NOMO-1 treated with DMSO at 0.1 percent for 48 hours (cell line): ENCODE results near the gene ENG.
"Not testable (repeated sequence)": the region's sequence is repeated elsewhere in the genome, so short reads cannot be mapped to it uniquely, and the experiment has no call there.

Experiments
- DNase-seq: peaks from one replicate; lab custom pipeline; 2025; ENCODE audit not compliant: unreplicated experiment; lab: John Stamatoyannopoulos, UW

ENG gene

GRCh38 chr9:127854184-127854806, at the start of gene ENG:
ENG (minus strand) TSS chr9:127854658; CDS start chr9:127854355, 303 bp downstream.
- DNase-seq: peak; percentile 38

- peak; percentile 64 for DNase-seq
Measured at GRCh38 chr9:127903557-127904475, 49.4 kb upstream of the ENG start.

GRCh38 chr9:127899128-127899943, 44.9 kb upstream of the ENG start, which contains the start of gene ST6GALNAC6:
ST6GALNAC6 (minus strand) TSS chr9:127899603; CDS start chr9:127897981, 1,622 bp downstream.
- peak; percentile 34 for DNase-seq

- no peak for DNase-seq
Measured at GRCh38 chr9:127898433-127899127, 44.1 kb upstream of the ENG start.

- peak; percentile 74 for DNase-seq
Measured at GRCh38 chr9:127897193-127897692, 42.8 kb upstream of the ENG start.

- no peak for DNase-seq
Measured at GRCh38 chr9:127896395-127897192, 42.1 kb upstream of the ENG start.

GRCh38 chr9:127895811-127896210, 41.4 kb upstream of the ENG start:
- DNase-seq: no peak

- DNase-seq: no peak
Measured at GRCh38 chr9:127893392-127893791, 38.9 kb upstream of the ENG start.

GRCh38 chr9:127892831-127893230, 38.4 kb upstream of the ENG start:
- DNase-seq: no peak

- no peak for DNase-seq
Measured at GRCh38 chr9:127890053-127890452, 35.6 kb upstream of the ENG start.

GRCh38 chr9:127887792-127888191, 33.3 kb upstream of the ENG start:
- DNase-seq: no peak

- no peak for DNase-seq
Measured at GRCh38 chr9:127886401-127886972, 32.0 kb upstream of the ENG start.

GRCh38 chr9:127885508-127886281, 31.2 kb upstream of the ENG start:
- DNase-seq: no peak

- no peak for DNase-seq
Measured at GRCh38 chr9:127884976-127885490, 30.6 kb upstream of the ENG start.

GRCh38 chr9:127884427-127884911, 30.0 kb upstream of the ENG start:
- no peak for DNase-seq

GRCh38 chr9:127883959-127884358, 29.5 kb upstream of the ENG start:
- DNase-seq: no peak

GRCh38 chr9:127881715-127882114, 27.3 kb upstream of the ENG start:
- not testable (repeated sequence) for DNase-seq

GRCh38 chr9:127880143-127880542, 25.7 kb upstream of the ENG start:
- DNase-seq: no peak
